ENCODE results near the gene RGL1.

Gene RGL1

DNA sequence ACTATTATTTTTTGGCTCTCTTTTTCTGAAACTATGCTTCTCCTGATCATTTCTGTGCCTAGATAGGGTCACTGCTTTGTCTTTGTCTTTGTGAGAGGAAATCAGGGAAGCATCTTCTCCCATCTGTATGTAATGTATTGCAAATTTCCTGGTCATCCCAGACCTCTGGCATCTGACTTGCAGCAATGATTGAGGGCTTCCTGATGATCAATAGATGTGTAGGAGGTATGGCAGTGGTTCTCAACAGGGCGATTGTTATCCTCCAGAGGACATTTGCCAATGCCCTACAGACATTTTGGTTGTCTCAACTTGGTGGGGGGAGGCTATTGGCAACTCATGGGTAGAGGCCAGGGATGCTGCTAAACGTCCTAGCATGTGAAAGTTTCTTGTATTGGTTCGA, 64.7 kb downstream of the RGL1 start:
- no peak for DNase-seq (ENCODE audit: low read depth)

DNA sequence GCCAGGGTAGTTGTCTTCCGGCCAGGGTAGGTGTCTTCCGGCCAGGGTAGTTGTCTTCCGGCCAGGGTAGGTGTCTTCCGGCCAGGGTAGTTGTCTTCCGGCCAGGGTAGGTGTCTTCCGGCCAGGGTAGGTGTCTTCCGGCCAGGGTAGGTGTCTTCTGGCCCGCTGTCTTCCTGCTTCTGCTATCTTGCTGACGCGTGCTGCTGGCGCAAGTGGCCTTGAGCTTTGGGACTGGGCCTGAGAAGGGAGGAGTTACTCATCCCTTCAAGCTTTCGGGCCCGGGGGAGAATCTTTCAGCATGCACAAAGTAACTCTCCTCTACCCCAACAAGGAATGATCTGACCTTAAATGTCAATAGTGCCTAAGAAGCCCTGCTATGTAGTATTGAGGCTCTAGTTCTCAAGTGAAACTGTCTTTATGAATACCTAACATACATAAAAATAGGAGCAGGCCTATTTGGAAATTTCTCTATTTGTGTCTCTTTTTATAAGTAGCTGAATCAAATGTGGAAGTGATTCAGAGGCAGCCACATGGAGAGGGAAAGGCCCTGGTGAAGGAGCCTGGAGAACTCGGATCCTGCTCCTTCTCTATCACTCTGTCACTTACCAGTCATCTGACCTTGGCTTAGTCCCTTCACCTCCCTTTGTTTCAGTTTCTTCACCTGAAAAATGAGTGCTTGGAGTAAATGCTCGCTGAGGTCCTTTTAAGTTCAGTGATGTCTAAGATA, 65.6 kb downstream of the RGL1 start:
- no peak for DNase-seq (ENCODE audit: low read depth)

DNA sequence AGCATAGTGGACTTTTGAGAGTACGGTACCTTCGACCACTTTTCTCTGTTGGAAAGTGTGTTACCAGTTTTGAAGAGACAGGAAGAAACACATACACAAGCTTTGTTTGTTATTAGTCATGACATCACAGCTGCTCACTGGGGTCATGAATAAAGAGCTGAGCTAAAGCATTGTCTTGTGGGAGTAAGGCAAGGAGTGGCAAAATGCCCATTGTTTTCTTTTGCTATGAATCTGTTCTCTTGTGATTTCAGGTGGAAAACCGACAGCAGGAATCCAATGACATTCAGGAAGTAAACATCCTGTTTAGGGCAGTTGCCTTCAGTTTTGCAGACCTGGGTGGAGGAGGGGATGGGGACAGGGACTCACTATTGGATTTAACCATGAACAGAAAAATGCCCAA, 66.2 kb downstream of the RGL1 start:
- peak; percentile 54 for DNase-seq (ENCODE audit: low read depth)

DNA sequence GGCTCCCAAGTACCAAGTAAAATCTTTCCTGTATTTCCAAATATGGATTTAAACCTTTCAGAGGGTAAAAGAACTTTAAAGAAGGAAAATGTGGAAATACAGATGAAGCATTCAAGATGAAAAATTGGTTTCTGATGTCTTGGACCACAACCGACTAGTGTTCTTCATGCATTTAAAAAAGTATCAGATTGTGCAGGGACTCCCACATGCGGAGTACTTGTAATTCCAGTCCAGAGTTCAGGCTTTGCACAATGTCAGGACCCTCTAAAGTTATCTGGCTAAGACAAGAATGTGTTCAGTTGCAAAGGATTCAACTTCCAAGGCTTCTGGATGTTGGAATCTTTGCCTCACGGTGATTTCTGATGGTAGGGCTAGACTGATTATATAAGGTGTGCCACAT, 66.7 kb downstream of the RGL1 start:
- DNase-seq (ENCODE audit: low read depth), result no peak

DNA sequence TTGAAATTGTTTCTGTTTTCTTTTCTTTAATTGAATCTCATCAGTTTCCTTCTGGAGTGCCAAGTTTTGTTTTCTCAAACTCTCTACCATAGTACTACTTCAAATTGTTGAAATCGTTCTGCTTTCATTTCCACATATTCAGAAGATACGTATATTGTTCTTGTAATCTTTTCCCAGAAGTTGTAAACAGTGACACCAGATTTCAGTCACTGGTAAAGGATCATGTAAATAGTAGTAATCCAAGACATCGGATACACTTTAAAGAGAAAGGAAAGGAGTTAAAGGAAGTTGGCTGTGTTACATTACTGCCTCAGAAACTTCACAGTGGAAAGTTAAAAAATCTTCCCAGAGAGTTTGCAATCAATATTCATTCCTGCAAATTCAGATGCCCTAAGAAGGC, 67.5 kb downstream of the RGL1 start:
- no peak for DNase-seq (ENCODE audit: low read depth)

DNA sequence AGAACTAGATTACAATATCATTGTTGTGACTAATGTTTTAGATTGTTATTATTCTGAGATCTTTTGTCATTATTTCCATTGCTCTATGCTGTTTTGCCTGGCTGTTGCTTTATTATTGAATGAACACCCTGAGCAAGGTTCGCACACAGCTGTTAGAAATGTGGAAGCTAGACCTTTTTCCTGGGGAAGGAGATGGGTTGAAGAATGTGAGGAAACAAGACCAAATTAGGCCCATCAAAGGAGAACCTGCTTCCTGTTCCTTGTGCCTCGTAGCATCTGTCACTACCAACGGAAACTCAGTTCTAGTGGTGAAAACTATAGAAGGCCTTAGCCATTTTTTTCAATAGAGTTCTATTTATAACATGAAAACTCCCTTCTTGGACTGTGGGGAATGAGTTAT, 68.7 kb downstream of the RGL1 start:
- no peak for DNase-seq (ENCODE audit: low read depth)

DNA sequence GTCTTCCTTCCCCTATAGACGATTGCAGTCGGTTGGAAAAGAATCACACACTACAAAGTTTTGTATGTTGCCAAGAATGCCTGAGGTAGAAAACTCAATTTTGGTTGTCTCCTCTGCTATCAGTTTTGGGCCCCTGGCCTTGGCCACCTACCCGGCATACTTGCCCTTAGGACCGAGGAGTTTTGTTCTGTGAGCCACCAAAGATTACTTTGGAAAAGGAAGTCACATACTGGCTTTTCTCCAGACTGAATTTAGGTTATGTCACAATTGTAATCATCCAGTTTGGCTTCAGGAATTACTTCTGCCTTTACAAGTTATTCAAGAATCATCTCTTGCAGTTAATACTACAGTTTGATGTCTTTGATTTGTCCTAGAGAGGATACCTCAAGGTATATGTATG, 71.4 kb downstream of the RGL1 start:
- DNase-seq (ENCODE audit: low read depth), result no peak

DNA sequence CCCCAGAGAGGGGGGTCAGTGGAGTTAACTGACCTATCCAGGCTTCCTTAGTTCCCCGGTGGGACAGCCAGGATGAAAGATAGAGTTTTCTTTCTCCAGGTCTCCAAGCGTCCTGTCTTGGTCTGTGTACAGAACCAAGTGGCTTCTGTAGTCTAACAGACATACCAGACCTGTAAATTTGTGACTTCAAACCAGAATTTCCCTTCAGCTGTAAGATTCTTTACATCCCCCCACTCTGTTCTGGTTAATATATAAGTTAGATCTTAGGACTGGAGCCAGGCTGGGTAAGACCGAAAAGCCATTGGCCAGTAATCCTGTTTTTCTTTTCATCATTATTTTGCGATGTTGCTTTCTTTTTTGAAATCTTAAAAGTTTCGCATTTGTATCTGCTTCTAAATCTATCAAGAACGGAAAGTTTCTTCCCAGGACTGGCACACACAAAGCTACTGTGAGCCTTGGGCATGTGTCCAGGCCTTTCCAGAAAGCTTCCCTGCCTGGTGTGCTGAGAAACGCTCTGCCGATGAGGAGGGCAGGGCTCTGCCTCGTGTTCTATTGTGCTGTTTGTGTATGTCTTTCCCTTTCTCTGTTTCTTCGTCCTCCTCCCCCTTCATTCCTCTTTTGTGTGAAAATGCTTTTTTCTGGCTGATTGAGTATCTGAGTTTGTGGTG, 72.3 kb downstream of the RGL1 start:
- DNase-seq (ENCODE audit: low read depth), result no peak

DNA sequence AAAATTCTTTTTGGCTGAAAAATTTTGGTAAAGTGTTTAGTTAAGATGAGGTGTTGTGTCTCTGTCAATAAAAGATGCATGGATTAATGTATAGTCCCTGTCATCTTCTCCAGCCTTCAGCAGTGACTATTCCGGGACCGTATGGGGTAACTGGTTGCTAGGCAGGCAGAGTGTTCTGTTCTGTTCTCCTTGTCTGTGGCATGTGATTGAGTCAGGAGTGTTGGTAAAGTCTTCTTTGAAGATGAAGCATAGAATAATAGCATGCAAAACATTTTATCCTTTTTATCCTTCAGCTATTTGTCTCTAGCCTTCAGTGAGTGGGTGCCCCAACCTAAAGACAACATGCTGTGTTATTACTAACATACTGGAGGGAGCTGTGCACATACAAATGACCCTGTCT, 74.6 kb downstream of the RGL1 start:
- no peak for DNase-seq (ENCODE audit: low read depth)

DNA sequence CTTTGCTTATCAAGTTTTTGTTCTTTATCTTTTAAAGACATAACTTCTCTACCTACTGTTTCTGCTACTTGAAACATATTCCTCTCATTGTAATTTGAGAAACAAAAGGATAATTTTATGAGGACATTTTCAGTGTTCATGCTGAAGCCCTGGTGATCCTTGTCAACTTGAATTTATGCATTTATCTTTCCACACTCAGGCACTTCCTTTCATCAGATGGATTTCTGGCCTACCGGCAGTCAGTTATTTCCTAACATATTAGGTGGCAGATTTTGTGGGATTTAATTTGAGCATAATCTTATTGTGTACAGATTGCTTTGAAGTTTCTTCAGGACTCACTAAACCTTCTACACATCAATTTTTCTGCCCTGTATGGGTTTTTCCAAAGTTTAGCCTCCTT, 75.0 kb downstream of the RGL1 start:
- DNase-seq (ENCODE audit: low read depth), result no peak

DNA sequence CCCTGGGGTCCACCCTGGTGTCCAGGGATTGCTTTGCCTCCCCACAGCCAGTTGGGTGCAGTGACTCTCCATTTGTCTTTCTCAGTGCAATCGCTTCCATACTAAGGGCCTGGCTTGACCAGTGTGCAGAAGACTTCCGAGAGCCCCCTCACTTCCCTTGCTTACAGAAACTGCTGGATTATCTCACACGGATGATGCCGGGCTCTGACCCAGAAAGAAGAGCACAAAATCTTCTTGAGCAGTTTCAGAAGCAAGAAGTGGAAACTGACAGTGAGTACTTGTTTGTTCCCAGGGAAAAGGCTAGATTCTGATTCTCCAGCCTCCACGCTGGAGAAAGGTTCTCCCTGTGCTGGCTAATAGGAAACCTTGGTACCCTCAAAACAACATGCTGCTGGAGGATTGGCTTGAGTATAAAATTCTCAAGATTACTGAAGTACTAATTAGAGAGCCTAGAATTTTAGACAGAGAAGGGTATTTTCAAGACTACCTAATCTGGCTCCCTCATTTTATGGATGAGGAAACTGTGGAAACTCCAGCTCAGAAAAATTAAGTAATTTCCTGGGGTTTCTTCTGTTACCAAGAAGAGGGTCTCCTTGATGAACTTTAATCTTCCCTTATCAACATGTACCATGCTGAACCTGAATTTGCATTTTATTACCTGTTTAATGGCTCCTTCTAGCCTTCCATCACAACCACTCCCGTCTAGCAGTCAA, 75.8 kb downstream of the RGL1 start:
- no peak for DNase-seq (ENCODE audit: low read depth)

DNA sequence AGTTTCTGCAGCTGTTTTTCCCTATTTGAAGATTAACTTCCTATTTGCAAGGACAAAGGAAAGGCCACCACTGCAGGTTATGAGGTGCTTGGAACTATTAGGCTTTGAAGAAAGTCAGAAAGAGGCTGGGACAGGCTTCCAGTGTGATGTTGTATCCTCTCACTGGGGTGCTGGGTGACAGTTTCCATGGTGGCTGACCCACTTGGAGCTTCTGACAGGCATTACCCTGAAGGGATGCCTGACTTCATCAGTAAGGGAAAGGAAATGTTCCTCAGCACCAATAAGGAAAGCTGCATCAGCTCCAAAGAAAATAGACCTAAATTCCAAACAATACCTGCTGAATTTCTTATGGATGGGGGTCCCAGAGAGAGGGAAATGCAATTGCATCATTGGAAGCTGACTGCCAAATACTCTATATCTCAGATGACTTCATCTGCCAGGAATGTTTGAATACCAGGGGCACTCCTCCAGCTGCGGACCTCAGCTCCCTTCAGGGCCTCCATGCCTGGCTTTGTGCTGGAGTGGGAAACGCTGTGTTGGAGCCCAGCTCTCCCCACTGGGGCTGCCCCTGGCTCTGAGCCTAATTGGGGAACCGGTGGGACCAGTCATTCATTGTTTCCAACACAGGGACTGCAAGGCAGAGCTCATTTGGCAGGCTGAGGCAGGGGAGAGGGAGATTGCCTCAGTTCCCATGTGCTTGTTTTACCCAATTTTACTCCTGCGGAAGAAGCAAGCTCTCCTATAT, 76.6 kb downstream of the RGL1 start:
- peak; percentile 57 for DNase-seq (ENCODE audit: low read depth)

DNA sequence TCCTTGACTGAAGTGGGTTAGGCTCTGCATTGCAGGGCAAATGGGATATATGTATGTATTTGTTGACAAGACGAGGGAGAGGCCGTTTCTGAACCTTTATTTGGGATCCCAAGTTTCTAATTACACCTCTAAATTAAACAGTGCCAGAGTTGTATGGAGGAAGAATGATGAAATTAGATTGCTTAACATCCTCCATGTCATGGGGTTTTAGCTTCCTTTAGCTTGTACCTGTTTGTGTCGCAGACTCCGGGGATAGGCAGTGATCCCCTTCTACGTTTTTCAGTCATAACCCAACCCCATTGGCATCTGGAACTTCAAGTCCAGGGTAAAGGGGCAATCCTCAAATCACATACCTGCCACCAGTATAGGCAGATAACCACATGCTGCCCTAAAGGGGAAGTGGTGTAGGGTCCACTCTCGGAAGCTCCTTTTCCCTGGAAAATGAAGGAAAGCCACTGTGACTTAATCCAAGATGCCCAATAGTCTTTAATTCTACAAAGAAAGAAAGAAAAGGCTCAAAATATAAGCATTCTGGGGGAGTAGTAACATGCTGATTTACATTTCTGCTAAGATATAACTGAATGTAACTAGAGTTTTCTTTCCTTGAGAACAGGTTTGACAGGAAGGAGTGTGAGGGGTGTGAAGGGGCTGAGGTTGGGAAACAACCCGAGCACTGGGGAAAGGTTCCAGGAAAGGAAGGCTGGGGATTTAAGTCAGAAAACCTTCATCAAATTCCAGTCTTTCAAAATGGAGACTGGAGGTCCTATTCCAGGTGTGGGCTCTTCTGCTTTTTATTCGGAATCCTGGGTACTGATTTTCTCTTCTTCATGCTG, 77.6 kb downstream of the RGL1 start:
- no peak for DNase-seq (ENCODE audit: low read depth)

DNA sequence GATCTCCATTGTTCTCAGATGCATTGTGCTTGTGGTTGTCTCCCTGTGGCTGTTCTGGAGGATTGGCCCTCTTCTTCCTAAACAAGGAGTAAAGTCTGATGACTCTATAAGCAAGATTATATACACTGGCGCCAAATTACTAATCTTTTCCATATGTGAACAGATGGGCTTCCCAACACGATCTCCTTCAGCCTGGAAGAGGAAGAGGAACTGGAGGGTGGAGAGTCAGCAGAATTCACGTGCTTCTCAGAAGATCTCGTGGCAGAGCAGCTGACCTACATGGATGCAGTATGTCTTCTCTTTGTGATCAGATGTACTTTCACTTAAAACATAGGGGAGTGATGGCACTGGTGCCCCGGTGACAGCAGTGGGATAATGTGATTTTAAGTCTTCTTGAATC, 78.7 kb downstream of the RGL1 start:
- no peak for DNase-seq (ENCODE audit: low read depth)

DNA sequence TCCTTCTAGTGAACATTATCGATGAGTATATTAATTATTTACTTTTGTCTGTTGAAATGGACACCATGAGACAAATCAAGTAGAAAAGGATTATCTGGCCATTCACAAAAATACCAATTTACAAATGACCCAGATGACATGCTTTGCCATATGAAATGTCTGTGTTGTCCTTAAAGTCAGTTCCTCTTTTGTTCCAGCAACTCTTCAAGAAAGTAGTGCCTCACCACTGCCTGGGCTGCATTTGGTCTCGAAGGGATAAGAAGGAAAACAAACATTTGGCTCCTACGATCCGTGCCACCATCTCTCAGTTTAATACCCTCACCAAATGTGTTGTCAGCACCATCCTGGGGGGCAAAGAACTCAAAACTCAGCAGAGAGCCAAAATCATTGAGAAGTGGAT, 79.6 kb downstream of the RGL1 start:
- DNase-seq (ENCODE audit: low read depth), result no peak

DNA sequence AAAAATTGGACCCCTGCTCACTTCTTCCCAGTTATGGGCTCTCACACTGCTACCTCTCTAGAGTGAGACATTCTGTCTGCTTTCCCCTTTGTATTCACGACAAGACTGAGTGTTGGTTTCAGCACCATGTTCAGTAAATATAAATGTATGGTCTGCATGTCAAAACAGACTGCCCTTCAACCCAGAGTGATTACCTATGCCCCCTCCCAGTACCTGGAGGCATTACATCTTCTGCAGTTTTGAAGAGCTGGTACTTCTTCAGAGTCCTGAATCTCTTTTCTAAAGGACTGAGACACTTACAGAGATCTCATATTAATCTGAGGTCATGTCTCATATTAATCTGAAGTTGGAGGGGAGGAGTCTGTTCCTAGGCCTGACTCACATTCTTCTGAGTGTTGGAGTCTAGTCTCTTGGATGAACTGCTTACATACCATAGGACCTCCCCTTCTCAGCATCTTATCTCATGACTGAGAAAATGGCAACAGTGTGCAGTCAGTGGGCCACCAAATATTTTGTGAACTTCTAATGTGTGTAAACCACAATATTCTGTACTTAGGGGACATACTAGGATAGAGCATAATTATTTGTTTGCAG, 80.3 kb downstream of the RGL1 start:
- no peak for DNase-seq (ENCODE audit: low read depth)

DNA sequence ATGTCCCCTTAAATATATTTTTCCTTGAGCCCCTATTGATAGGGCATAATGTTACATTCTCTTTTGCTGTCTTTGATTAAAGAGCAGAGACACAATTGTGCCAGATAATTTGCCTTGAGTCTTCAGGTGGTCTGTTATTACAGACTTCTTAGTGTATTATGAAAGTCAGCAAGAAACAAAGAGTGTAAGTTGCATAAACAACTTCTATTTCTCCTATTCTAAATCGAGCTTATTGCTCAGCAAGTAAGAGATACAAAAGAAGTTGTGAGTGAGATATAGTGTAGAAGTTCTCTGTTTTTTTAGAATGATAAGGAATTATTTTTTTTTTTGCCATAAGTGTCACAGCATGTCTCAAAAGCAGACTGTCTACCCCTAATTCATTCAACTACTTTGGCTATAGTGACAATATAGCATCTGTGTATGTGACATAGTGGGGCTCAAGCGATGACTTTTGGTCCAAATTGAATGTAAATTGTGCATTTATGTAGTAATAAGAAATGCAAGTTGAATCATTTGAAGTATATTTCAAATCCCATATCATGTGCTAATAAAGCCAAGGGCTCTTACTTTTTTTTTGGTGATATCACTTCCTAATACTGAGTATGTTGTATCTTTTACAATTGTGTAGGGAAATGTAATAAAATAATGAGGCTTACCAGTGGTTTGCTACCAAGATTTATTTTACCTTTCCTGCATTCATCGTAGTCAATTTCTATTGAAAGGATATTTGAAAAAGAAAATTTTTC, 81.3 kb downstream of the RGL1 start:
- DNase-seq (ENCODE audit: low read depth), result no peak

DNA sequence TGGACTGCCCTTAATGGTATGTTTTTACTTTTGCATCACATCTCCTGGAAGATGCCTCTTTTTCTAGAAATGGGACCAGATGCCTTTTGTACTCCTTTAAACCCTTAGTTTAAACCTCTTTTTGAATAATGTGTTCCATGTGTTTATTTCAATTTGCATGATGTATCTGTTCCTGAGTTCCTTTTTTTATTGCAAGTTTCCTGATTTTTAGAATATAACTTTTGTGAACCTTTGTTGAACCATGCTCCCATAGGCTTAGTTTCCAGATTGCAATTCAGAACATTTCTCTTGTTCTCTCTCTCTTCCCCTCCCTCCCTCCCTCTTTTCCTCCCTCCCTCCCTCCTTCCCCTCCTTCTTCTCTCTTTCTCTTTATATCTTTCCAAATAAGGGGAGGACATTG, 81.9 kb downstream of the RGL1 start:
- no peak for DNase-seq (ENCODE audit: low read depth)

DNA sequence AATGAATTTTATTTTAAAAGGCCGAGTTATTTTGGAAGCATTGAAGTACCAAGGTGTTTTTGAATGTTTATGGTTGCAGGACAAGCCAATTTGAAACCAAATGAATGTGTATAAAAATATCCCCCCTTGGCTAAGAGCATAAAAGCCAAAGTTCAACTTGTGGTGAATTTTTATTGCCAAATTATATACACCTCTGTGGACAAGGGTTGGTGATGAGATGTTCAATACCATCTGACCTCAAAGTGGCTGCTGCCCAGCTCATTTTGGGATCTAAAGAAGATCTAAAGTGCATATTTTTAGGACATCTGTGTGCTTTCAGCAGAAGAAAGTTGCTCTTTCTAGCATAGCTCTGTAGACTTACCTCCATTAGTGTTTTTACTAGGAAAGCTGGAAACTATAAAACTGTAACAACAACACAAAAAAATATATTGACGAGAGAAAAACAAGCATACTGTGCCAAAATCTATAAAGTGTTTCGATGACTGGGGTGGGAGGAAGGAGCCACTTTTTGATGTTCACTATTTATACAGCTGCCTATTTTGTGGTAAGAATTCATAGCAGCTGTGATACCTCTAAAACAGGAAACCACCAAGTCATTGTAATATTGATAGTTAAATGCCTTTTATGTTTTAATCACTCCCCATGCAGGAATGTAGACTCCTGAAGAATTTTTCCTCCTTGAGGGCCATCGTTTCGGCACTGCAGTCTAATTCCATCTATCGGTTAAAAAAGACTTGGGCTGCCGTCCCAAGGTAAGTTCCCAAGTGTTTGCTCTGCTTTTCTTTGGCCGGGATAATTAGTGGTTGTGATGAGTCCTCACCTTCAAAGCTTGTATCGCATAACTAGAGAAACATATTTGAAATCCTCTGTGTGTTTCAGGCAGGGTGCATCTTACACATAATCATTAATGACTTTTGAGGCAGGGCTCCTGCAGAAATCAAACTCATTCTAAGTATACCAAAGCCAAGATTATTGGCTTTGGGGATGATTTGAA, 83.2 kb downstream of the RGL1 start:
- no peak for DNase-seq (ENCODE audit: low read depth)

Measured in non-pigmented ciliary epithelial cell (primary cell).